H1 (cell line): Measurements from ENCODE around the gene TCEA3.

Experiments
- CBX5 ChIP-seq: fragments of 300-800, 300-1000 bp; sonication (generic); IDR thresholded peaks from 2 replicates; pipeline ENCODE4 v1.7.1; 2016; ENCODE audit warnings: antibody characterized with exemption, low read length, low read depth
- CHD2 ChIP-seq: IDR thresholded peaks from 2 replicates; pipeline ENCODE4 v1.6.1; 2012; ENCODE audit warnings: low read length, improper control_type of control experiment
- EZH2 ChIP-seq: fragments of 200-600 bp; sonication (generic); IDR thresholded peaks from 2 replicates; pipeline ENCODE4 v1.7.1; 2012; ENCODE audit warnings: low read depth, mild to moderate bottlenecking, moderate library complexity, low read length, inconsistent platforms; ENCODE audit not compliant: severe bottlenecking
- FOSL1 ChIP-seq: IDR thresholded peaks from 2 replicates; pipeline ENCODE4 v1.6.1; 2011; ENCODE audit warnings: mild to moderate bottlenecking, low read depth, low read length, moderate library complexity; ENCODE audit not compliant: insufficient read depth
- HDAC6 ChIP-seq: IDR thresholded peaks from one replicate; pipeline ENCODE4 v1.7.1; 2012; ENCODE audit warnings: low read depth, mild to moderate bottlenecking, inconsistent platforms, low read length, moderate library complexity
- JUND ChIP-seq: IDR thresholded peaks from 2 replicates; pipeline ENCODE4 v1.6.1; 2011; ENCODE audit warnings: mild to moderate bottlenecking, improper control_type of control experiment, low read length
- POLR2A ChIP-seq, 2 experiments: IDR thresholded peaks; 1 replicate in 1 of 2; 2 replicates in 1 of 2; pipeline ENCODE4 v1.6.1; 2011; ENCODE audit warnings: low read depth in 2 of 2, low read length in 2 of 2, mild to moderate bottlenecking in 2 of 2; ENCODE audit errors: control extremely low read depth in 1 of 2
- POLR2AphosphoS5 ChIP-seq: IDR thresholded peaks from 2 replicates; pipeline ENCODE4 v1.6.1; 2011; ENCODE audit warnings: low read depth, low read length
- RFX5 ChIP-seq: IDR thresholded peaks from 2 replicates; pipeline ENCODE4 v1.6.1; 2011; ENCODE audit warnings: low read depth, low read length, improper control_type of control experiment, borderline replicate concordance
- SUZ12 ChIP-seq: fragments of 200-600 bp; sonication (generic); IDR thresholded peaks from 2 replicates; pipeline ENCODE4 v1.6.1; 2012; ENCODE audit warnings: mild to moderate bottlenecking, inconsistent platforms, low read length, moderate library complexity, mixed read lengths
- YY1 ChIP-seq: IDR thresholded peaks from 2 replicates; pipeline ENCODE4 v1.6.1; 2011; ENCODE audit warnings: low read depth, mild to moderate bottlenecking, low read length
- ZNF274 ChIP-seq: IDR thresholded peaks from 2 replicates; pipeline ENCODE4 v1.7.0; 2012; ENCODE audit warnings: low read length, borderline replicate concordance; ENCODE audit errors: extremely low read depth
- TF ChIP-seq, protein P1 (sequence below): IDR thresholded peaks from 2 replicates; pipeline ENCODE4 v1.6.1; 2012; ENCODE audit warnings: inconsistent platforms
- TF ChIP-seq, protein P2 (sequence below), 3 experiments: IDR thresholded peaks; 1 replicate in 2 of 3; 2 replicates in 1 of 3; pipeline versions ENCODE4 v1.5.1 to v1.6.1; 2011; ENCODE audit warnings: low read length in 3 of 3, mild to moderate bottlenecking in 3 of 3, inconsistent platforms in 2 of 3, low read depth in 1 of 3, moderate library complexity in 1 of 3; ENCODE audit not compliant: insufficient read depth in 1 of 3; ENCODE audit errors: control extremely low read depth in 1 of 3

GRCh38 chr1:23381233-23381885 is 43.2 kb downstream of the TCEA3 start:
- TF ChIP-seq, protein P1, sequence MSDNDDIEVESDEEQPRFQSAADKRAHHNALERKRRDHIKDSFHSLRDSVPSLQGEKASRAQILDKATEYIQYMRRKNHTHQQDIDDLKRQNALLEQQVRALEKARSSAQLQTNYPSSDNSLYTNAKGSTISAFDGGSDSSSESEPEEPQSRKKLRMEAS, result no peak
- TF ChIP-seq EZH2 (no peak), POLR2A (IDR thresholded peaks at IDR 0.05; ENCODE audit: control extremely low read depth in 1 of 2, low read depth in 2 of 2, low read length in 2 of 2) (no peak), RFX5 (no peak), CHD2 (no peak), SUZ12 (no peak), ZNF274 (no peak), FOSL1 (no peak), POLR2AphosphoS5 (no peak), JUND (no peak), HDAC6 (no peak), CBX5 (no peak), YY1 (no peak)
- TF ChIP-seq, protein P2, sequence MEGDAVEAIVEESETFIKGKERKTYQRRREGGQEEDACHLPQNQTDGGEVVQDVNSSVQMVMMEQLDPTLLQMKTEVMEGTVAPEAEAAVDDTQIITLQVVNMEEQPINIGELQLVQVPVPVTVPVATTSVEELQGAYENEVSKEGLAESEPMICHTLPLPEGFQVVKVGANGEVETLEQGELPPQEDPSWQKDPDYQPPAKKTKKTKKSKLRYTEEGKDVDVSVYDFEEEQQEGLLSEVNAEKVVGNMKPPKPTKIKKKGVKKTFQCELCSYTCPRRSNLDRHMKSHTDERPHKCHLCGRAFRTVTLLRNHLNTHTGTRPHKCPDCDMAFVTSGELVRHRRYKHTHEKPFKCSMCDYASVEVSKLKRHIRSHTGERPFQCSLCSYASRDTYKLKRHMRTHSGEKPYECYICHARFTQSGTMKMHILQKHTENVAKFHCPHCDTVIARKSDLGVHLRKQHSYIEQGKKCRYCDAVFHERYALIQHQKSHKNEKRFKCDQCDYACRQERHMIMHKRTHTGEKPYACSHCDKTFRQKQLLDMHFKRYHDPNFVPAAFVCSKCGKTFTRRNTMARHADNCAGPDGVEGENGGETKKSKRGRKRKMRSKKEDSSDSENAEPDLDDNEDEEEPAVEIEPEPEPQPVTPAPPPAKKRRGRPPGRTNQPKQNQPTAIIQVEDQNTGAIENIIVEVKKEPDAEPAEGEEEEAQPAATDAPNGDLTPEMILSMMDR (IDR thresholded peaks at IDR 0.05; ENCODE audit: control extremely low read depth in 1 of 3, insufficient read depth in 1 of 3, low read depth in 1 of 3, low read length in 3 of 3), result no peak
